GM21423 (cell line): ENCODE results near the gene LOXL1.
"Not testable (repeated sequence)": the region's sequence is repeated elsewhere in the genome, so short reads cannot be mapped to it uniquely, and the experiment has no call there.

ENCODE experiments used
- ATAC-seq: cut with Tn5 transposase; IDR thresholded peaks from one replicate; pipeline ENCODE4 v1.9.1; 2021; ENCODE audit warnings: mild to moderate bottlenecking, moderate library complexity; ENCODE audit not compliant: unreplicated experiment

LOXL1 gene

GRCh38 chr15:73951601-73952000, 25.3 kb downstream of the LOXL1 start:
- no peak for ATAC-seq

GRCh38 chr15:73952171-73952912, 26.1 kb downstream of the LOXL1 start:
- no peak for ATAC-seq

- no peak for ATAC-seq
Observed at GRCh38 chr15:73952913-73953750, 26.9 kb downstream of the LOXL1 start.

GRCh38 chr15:73954188-73955145, 28.2 kb downstream of the LOXL1 start:
- ATAC-seq = no peak

GRCh38 chr15:73955326-73955725, 29.1 kb downstream of the LOXL1 start:
- no peak for ATAC-seq

- ATAC-seq = no peak
Observed at GRCh38 chr15:73955861-73956742, 29.8 kb downstream of the LOXL1 start.

GRCh38 chr15:73956743-73957135, 30.5 kb downstream of the LOXL1 start:
- ATAC-seq = no peak

GRCh38 chr15:73957276-73957675, 31.0 kb downstream of the LOXL1 start:
- no peak for ATAC-seq

- ATAC-seq = no peak
Observed at GRCh38 chr15:73957785-73958184, 31.5 kb downstream of the LOXL1 start.

DNA sequence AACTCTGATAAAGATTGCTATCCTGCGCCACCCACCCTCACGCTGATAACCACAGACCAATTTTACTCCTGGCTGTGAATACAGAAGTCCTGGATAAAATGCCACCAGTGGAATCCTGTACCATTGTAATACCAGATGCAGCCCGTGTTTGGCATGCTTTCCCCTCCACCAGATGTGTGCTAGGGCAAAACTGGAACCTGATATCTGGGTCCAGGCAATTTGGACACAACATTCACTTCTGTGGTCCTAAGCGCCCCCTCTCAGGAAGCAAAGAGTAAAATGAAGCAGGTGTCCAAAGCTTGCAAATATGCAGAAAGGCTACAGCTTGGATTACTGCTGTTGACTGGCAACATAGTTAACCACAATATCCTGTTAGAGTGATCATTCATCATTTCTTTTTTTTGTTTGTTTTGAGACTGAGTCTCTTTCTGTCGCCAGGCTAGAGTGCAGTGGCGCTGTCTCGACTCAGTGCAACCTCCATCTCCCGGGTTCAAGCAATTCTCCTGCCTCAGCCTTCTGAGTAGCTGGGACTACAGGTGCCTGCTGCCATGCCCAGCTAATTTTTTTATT, 32.8 kb downstream of the LOXL1 start:
- ATAC-seq = no peak

- no peak for ATAC-seq
Observed at GRCh38 chr15:73959801-73960200, 33.5 kb downstream of the LOXL1 start.

DNA sequence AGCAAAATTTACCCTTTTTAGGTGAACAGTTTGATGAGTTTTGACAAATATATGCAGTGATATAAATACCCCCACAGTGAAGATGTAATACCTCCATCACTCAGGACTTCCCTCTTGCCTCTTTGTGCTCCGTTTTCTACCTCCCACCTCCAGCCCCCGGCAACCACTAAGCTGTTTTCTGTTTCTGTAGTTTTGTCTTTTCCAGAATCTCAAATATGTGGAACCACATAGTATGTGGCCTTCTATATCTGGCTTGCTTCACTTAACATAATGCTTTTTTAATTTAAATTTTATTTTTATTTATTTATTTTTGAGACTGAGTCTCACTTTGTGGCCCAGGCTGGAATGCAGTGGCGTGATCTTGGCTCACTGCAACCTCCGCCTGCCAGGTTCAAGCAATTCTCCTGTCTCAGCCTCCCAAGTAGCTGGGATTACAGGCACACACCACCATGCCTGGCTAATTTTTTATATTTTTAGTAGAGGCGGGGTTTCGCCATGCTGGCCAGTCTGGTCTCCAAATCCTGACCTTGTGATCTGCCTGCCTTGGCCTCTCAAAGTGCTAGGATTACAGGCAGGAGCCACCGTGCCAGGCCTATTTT, 34.3 kb downstream of the LOXL1 start:
- ATAC-seq = not testable (repeated sequence)

DNA sequence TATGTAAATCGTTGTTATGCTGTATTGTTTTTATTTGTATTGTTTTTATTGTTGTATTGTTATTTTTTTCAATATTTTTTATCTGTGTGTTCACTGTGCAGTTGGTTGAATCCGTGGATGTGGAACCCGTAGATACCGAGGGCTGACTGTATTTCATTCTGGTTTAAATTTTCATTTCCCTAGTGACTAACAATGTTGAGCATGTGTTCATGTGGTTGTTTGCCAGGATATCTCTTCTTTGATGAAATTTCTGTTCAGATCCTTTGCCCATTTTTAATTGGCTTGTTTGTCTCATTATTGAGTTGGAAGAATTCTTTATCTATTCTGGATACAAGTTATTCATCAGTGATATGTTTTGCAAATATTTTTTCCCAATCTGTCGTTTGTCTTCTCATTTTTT, 36.2 kb downstream of the LOXL1 start:
- ATAC-seq = no peak

DNA sequence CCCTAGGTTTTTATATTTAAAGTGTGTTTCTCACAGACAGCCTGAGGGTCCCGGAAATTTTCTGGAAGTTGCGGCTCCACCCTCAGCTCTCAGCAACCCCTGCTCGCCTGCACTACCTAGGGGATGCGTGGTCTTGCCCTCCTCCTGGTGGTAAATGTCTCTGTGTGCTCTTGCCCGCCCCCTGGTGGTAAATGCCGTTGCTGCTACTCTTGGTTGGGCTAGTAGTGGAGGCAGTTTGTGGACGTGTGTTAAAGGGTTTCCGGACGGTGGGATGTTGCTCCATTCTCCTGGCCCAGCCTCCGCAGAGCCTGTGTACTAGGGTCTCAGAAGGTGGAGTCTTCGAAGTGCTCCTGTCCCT, 38.5 kb downstream of the LOXL1 start:
- peak; percentile 44 for ATAC-seq

DNA sequence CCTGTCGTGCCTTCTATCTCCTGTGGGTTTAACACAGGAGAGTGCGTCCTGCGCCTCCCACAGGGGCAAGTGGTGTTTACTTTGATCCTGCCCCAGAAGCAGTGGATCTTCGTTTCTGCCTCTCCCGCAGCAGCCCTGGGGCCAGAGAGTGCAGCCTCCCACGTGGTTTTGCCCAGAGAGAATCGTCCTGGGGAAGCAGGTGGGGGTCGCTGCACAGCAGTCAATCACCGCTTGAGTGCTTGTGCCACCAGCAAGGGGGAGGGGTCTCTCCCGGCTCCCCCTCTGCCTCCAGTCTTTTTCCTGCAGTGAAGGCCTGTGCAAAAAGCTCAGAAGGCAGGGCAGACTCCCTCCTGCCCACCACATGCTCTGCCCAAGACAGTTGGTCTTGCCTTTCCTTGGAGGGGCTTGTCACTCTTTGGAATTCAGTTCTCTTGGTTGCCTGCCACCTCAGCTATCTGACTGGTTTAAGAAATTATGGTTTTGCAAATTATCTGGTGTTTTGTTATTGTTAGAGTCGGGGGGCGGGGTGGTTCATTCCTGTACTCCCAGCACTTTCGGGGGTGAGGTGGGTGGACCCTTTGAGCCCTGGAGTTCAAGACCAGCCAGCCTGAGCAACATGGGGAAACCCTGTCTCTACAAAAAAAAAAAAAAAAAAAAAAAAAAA, 39.0 kb downstream of the LOXL1 start:
- ATAC-seq = no peak

- peak; percentile 65 for ATAC-seq
Observed at GRCh38 chr15:73965758-73966113, 39.5 kb downstream of the LOXL1 start.

- ATAC-seq = no peak
Observed at GRCh38 chr15:73968461-73968860, 42.2 kb downstream of the LOXL1 start.

GRCh38 chr15:73969151-73969759, 43.0 kb downstream of the LOXL1 start:
- no peak for ATAC-seq
